Right lung (tissue), 5 donors: Measurements from ENCODE around the gene CUEDC1. TPM values are rescaled to one million over a fixed set of nuclear protein-coding genes. Genes with fewer than 3 reads are reported as not detected.

Experiments used
- DNase-seq, 2 donors: peaks; one replicate each; pipeline ENCODE4 v3.0.0-alpha.2; 2013
- polyA plus RNA-seq, 5 donors: library from polyadenylated mRNA; unstranded; fragments of 120-200 nt; gene quantifications; one replicate each; pipeline versions ENCODE4 v1.2.1 to v1.2.3, GENCODE V29; 2013; ENCODE audit warnings: inconsistent platforms in 1 of 5, low replicate concordance in 1 of 5; ENCODE audit not compliant: insufficient read length in 5 of 5, insufficient read depth in 1 of 5

CUEDC1 gene
- polyA plus RNA-seq, 5 donors = 35.9 to 51.1 (median 37.9) TPM

DNA sequence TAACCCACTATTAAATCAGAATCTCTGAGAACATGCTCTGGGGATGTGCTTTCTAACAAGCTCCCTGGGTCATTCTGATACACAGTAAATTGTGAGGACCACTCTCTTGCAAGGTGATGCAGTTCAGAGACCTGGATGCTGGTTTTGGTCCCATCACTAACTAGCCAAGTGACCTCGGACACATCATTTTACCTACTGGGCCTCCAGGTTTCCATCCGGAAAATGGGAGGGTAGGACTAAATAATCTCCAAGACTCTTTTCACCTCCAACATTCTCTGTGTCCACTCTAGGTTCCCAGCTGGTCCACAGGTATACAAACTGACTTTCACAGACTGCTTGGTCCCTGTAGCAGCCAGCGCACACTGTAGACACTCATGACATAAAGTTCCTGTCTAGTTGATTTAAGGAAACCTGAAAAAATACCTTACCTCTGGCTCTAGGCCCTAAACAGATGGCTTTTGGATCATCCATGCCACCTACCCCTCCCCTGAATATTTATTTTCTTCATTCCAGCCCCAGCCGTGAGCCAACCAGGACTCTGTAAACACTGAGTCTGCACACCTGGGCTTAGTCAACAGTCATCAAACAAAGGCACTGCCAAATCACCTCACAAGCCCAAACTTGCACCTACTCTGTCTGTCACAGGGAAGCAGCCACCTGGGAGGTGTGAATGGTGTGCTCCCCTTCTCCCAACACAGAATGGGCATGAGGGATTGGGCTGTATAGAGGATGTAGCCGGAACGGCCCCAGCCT lies 54.0 kb downstream of the CUEDC1 start:
- DNase-seq = no peak

DNA sequence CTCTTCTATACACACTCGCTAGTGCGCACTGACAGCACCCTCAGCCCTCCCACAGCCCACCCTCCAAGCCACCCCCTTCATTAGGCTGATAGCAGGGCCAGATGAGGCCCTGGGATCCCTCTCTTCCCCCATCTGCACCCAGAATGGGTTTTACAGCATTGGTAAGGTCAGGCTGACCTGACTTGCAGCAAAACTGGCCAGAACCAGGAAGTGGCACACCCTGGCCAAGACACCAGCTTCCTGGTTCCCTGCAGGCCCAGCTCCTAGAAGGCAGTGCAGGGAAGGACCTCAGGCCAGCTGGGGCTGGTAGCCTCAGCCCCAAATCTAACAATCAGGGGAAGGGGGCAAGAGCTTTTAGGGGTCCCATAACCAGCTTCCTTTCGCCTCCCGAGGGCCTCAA lies 55.4 kb downstream of the CUEDC1 start:
- no peak for DNase-seq

DNA sequence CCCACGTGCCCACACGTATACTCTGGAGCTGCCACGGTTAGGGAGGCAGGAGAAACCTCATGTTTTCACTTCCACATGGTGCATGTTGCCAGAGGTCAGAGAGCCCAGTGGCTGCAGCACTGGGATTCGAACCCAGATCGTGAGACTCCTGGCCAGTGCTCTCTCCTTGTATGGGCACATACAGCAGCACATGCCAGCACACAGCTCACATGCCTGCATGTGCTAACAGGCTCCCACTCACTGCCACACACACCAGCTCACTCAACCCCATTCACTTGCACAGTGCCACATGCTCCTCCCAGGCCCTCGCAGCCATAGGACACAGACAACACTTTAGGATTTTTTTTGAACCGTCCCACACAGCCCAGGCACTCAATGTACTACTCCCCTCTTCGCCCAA lies 55.8 kb downstream of the CUEDC1 start:
- DNase-seq = no peak

DNA sequence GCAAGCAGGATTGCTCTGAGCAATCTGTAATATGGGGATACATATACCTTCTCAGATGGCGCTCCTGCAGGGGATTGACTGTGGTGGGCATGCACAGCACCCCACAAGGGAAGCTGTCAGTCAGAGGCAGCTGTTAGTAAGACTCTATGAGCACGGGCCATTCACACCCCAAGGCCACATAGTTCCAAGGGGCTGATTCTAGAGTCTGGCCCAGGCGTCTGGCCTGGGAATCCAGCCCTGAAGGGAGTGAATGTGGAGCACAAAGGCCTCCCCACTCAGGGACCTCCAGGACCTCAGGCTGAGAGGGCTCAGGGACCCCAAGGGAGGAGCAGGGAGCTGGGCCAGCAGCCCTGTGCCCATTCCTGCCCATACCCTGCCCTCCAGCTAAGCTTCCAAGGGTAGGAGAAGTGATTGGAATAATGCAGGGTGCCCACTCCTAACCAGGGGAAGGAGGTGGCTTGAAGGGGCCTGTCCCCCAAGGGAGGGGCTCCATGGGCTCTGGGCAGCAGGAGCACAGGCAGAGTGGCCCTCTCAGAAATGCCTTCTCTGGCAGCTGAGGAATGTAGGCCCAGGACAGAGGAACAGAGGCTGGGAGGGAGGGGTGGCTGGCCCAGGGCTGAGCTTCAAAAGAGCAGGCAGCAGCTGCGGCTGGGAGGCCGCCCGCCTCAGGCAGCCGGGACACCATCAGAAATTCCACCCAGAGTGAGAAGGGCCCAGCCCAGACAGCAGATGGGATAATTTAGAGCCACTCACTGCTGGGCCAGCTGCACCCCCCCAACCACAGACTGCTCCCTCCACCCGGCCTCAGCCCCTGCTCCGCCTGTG lies 56.5 kb downstream of the CUEDC1 start:
- DNase-seq = peak; percentile 82

DNA sequence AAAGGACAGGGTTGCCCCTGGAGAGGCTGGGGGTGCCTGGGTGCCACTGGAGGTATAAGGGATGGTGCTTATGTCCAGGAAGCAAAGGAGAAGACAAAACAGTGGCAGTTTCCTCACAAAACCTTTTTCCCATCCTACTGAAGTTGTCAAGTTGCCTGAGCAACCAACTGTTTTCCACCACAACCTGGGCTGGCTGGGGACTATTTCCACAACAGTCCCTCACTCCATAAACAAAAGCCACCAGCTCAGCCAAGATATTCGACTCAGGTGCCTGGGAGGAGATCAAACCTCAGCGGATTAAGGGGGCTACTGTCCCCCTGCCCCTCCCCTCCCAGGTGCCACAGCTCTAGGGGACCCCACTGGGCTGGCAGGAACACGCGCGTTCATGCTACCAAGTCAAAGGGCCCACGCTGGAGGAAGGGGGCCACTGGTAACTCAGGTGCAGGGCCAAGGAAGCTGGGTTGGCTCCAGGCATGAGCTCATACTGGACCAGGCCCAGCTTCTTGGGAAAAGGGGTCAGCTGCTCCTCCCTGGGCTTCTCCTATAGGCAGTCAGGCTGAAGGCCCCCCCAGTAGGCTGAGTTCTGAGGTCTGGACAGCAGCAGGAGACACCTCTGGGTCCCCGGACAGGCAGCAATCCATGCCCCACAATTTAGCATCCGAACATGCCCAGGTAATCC lies 59.7 kb downstream of the CUEDC1 start:
- no peak for DNase-seq

DNA sequence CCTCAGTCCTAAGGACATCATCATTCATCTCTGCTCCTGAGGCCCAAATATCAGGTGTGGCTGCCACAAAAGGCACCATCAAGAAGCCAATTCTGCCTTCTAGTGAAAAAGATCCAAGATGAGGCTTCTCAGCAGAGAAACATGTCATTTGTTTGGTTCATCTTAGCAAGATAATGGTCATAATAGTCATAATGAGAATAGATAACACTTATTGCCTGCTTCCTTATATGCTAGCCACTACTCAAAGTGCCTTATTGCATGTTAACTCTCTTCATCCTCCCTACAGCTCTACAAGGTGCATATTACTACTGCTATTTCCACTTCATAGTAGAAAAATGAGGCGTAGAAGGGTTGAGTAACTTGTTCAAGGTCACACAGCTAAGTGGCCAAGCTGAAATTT lies 60.4 kb downstream of the CUEDC1 start:
- DNase-seq = no peak

DNA sequence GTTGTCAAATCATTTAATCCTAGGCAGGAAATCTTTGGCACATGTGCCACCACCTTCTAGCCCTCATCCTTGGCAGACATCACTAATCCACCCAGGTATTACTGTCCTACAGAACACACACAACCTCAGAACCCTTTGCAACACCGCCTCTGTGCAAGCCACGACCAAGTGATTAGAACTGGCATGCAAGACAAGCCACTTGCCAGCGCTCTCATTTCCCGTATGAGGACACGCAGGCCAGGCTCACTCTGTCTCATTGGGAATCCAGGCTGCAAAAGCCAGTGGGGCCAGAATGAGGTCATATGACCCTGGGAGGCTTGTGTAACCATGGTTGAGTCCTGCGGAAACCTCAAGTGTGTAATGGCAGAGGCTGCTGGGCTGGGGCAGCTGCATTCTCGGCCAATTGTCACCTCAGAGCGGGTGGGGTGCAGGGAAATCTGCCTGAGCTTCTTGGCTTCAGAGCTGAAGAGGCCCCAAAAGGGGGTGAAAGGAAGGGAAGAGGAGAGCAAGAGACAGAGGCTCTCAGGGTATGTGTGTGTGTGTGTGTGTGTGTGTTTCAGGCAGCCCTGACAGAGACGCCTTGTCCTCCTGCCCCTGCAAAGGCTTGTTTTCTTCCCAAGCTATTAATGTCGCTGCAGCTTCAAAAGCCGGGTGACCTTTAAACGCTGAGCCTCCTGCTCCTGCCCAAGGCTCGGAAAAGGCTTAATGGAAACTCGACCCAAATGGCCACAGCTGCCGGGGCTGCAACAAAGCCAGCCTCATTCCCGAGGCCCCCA lies 62.2 kb downstream of the CUEDC1 start:
- peak; percentile 89 to 93 for DNase-seq

DNA sequence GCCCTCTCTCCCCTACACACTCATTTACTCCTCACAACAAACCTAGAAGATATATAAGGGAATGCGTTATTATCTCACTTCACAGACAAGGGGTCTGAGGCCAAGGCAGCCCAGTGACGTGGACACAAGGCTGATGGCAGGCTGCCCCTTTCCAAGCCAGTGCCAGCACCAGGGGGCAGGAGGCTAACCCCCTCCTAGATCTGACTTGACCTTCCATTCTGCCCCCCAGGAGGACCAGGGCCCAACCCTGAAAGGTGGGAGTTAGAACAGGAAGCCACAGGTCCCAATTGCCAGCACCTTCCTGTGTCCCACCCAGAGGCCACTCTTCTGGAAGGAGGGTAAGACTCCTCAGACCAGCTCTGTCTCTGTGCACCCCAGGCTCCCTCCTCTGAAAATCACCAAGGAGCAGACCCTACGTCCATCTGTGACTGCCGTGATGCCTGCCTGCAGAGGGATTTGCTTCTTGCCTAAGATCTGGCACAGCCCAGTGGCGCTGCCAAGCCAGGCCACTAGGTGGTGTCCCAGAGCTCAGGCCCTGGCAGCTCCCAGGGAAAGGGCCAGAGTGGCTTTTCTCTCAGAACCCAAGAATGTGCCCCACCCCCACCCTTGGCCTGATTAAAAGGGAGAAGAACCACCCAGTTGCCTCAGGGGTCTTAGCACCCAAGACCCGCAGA lies 62.9 kb downstream of the CUEDC1 start:
- peak; percentile 87 to 92 for DNase-seq

DNA sequence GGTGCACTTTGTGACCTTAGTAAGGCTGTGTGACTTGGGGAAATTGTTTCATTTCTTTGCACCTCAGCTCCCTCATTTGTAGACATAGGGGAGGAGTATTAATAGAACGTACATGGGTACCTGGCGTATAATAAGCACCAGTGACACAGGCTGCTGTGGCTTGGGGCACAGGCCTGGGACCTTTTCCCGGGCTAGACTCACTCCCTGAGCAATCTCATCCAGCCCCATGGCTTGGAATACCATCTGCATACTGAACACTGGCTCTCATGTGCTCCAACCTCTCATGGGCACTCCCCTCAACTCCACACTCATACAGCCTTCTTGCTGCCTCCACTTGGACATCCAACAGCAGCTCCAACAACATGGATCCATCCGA lies 64.4 kb downstream of the CUEDC1 start:
- DNase-seq = no peak

DNA sequence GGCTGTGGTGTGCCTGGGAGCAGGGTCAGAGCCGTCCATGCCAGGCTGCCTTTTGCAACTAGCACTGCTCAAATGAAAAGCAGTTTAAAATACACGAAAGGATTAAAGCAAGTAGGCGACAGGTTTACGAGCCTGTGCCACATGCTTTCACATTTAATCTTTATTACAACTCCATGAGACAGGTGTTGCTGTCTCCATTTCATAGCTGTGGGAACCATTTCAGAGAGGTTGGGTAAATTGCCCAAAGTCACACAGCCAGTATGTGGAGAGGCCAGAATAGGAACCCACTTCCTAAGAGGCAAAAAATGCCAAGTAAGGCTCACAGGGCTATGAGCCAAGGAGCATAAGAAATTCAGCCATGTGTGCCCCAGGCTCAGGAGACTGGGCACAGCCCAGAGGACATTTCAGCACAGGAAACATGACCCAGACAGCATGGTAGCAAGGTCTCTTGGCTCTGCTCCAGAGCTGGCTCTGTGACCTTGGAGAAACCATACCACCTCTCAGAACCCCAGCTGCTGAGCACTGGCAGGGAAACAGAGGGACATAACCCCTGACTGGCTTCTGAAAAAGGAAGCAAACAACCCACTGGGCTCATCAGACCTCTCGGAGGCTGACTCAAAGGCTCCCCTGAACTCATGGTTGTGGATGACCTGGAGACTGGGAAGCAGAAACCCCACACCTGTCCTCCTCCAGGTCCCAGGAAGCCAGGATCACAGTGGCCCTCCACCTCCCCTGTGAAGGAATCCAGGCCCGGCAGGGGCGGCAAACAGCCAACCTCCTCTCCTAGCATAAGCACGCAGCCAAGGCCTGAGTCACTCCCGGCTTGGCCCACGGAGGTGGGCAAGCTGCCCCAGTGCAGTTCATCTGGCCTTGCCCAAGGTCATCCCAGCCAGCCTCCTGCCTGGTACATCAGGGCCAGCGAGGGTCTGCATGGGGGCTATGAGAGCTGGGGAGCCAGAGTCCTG lies 65.0 kb downstream of the CUEDC1 start:
- no peak for DNase-seq

DNA sequence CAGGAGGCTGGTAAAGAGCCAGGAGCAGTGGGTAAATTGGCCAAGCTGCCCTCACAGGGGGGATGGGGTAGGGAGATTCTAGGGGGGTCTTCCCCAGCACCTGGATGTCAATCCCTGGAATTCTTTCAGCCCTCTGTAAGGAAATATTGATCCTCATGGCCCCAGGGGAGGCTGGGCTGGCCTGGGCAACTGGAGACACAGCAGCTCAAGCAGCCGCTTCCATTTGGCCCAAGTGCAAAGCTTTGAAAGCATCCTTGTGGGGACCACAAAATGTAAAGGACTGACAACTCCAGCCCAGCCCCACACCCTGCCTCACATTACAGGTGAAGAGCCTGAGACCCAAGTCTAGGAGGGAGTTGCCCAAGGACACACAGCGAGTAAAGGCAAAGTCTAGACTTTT lies 66.0 kb downstream of the CUEDC1 start:
- DNase-seq = no peak

DNA sequence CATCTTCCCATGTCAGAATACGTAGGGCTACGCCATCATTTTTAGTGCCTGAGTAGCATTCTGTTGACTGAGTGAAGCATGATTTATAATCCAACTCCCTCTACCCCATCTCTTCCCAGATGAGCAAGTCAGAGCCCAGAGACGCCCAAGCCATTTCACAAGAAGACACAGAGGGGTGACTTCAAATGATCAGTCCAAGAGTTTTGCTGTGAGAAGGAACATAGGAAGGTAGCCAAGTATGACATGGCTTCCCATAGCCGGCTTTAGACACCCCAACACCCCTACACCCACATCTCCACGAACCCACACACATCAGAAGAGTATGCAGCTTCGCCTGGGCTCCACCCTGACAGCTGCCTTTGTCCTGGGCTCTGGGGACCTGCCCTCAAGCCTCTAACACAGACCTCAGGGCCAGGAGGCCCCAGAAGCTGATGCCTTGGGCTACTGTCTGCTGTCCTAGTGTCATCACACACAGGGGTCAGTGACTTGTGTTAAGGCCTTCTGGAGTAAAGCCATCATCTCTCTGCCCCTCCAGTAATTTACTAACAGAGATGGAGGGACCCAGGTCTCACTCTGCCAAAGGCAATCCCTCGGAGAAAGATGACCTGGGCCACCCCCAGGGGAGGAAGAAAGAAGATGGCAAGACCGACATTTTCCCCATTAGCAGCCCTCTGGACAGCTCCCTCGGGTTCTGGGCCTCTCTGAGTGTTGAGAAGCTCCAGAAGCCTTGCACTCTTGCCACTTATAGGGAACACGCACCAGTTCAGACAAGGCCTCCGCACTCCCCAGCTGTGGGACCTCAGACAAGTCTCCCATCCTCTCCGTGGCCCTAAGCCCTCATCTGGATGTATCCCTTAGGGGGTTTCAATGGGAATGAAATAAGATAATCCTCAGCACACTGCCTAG lies 66.6 kb downstream of the CUEDC1 start:
- no peak for DNase-seq

DNA sequence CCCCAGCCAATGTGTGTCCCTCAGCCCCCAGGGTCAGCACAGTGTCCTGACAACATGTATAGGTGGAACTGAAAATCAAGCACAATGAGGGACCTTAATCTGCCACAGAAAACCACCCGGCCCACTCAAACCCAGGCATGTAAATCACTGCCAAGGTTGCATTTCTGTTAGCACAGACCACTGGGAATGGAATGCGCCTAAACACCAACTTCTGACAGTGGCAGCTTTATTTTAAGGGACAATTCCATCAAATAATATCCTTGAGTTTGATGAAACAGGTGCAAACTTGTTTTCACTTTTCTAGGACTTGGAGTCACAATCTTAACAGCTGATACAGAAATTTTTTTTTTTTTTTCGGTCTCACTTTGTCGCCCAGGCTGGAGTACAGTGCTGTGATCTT lies 68.1 kb downstream of the CUEDC1 start:
- no peak for DNase-seq

DNA sequence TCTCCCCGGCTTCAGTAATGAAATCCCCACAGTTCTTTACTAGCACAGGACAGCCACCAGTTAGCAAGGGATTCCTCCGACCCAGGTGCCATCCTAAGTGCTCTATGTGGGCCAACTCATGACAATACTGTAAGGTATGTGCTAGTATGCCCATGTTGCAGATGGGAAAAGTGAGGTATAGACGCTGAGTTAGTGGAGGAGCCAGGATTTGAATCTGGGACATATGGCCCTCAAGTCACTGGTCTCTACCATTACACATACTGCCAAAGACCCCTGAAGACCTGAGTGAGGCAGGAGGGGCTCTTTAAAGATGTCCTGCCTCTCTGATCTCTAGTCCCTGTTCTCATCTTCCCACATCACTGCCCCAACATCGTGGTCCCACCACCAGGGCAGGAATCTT lies 69.2 kb downstream of the CUEDC1 start:
- DNase-seq = no peak

DNA sequence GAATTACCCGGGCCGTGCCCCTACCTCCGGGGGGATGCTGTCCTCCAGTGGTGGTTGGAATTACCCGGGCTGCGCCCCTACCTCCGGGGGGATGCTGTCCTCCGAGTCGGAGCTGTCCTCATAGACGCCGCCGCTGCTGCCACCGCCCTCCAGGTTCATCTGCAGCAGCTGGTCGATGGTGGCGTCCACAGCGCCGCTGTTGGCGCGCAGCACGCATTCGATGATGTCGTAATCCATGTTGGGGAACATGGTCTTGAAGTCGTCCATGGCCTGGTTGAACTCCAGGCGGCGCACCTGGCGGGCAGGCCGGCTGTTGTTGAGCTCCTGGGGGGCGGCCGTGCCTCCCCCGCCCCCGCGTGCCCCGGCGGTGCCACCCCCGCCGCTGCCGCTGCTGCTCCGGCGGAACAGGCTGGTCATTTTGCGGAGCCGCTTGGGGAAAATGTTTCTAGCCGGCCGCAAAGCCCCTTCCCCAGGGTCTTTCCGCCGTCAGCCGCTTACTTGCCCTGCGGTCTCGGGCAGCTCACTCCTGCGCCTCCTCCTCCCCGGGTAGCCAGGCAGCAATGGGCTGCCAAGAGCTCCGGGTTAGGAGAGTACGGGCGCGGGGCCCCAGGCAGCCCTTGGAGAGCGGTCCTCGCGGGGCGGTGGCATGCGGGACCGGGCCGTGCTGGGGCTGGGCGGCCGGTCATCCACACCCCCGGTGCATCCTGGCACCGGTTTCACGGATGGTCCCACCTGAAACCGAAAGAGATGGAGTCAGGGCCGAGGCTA lies 69.9 kb downstream of the CUEDC1 start:
- DNase-seq = no peak

DNA sequence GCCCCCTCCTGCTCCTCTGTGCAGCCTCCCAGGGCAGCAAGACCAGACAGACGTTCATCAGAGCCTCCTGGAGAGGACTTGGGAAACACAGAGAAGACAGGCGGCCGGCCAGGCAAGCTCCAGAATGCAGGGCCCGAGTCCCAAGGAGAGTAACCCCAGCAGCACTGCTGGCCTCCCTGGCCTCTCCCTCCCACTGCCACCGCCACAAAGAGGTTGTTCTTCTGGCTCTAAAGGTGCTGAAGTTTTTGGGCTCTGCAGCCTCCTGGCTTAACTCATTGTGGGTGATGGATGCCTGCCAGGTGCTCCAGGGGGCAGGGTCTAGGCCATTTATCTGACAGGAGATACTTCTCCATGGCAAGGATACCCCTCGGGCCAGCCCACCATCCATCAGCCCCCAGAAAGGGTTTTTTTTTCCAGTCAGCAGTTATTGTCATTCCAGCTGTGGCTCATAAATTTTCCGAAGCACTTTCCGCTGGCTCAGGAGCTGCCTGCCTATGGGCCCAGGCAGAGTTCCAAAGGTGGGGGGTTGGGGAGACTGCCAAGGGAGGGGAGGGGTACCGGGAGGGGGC lies 73.3 kb downstream of the CUEDC1 start:
- no peak for DNase-seq

DNA sequence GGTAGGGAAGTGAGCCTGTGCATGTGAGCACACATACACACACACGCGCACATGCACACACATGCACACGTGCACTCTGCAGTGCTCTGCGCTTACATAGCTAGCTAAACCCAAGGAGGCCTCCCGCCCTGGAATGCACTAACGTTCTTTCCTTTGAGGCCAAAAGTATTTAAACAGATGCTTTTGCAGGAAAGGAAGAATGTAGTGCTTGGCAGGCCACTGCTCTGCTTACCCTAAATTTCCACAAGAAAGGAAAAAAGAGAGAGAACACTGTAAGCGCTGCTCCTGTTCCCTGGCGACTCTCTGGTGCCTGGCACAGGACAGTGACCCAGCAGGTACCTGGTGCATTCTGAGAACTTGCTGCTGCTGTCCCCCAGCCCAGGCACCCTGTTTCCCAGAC lies 74.1 kb downstream of the CUEDC1 start:
- DNase-seq = no peak

DNA sequence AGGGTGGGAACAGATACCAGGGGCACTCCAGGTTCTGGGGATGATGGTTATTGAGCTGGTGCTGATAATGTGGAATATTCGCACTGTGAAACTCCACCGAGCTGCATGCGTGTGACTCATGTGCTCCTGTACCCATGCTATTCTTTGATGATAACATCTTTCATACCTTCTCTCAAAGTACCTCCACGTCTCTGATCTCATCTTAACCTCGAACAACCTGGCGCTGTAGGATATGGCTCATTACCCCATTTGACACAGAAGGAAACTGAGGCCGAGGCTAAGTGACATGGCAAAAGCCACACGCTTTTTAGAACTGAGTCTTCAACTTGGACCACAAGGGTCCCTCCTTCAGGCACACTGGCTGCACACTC lies 75.1 kb downstream of the CUEDC1 start:
- no peak for DNase-seq
